IPS-NIHi7 (cell line): Measurements from ENCODE around the gene LRRC61.

Source experiments
- DNase-seq: peaks from one replicate; pipeline ENCODE4 v3.0.0; 2012; ENCODE audit warnings: mixed read lengths; ENCODE audit errors: extremely low spot score

The LRRC61 gene

GRCh38 chr7:150355666-150356059 lies 32.5 kb downstream of the LRRC61 start:
- no peak for DNase-seq

- no peak for DNase-seq
Measured at GRCh38 chr7:150356265-150356897, 33.2 kb downstream of the LRRC61 start.

- no peak for DNase-seq
Measured at GRCh38 chr7:150357270-150357669, 34.1 kb downstream of the LRRC61 start.

- DNase-seq = no peak
Measured at GRCh38 chr7:150357771-150358427, 34.7 kb downstream of the LRRC61 start.

- DNase-seq = no peak
Measured at GRCh38 chr7:150358433-150358832, 35.3 kb downstream of the LRRC61 start.

GRCh38 chr7:150358988-150359621 lies 36.0 kb downstream of the LRRC61 start:
- no peak for DNase-seq

GRCh38 chr7:150359622-150360362 lies 36.6 kb downstream of the LRRC61 start:
- DNase-seq = no peak

GRCh38 chr7:150360363-150361058 lies 37.4 kb downstream of the LRRC61 start:
- no peak for DNase-seq

- no peak for DNase-seq
Measured at GRCh38 chr7:150361402-150361801, 38.2 kb downstream of the LRRC61 start.

GRCh38 chr7:150361807-150362621 lies 38.9 kb downstream of the LRRC61 start:
- DNase-seq = no peak

- no peak for DNase-seq
Measured at GRCh38 chr7:150363370-150363769, 40.2 kb downstream of the LRRC61 start.

- no peak for DNase-seq
Measured at GRCh38 chr7:150363872-150364271, 40.7 kb downstream of the LRRC61 start.

- DNase-seq = no peak
Measured at GRCh38 chr7:150365194-150365593, 42.0 kb downstream of the LRRC61 start.

- DNase-seq = no peak
Measured at GRCh38 chr7:150365673-150366398, 42.7 kb downstream of the LRRC61 start.

- no peak for DNase-seq
Measured at GRCh38 chr7:150367677-150368095, 44.5 kb downstream of the LRRC61 start.

- peak; percentile 77 for DNase-seq
Measured at GRCh38 chr7:150368096-150368883, 45.1 kb downstream of the LRRC61 start, which contains the start of gene REPIN1. Gene REPIN1, plus strand, starts transcription at chr7:150368822. Its CDS starts 890 bp downstream, at chr7:150369712.

- DNase-seq = peak; percentile 75
Measured at GRCh38 chr7:150368884-150369747, 46.0 kb downstream of the LRRC61 start.
